Aorta (tissue), 5 donors: ENCODE data around the gene SULF2. TPM values are rescaled to one million over a fixed set of nuclear protein-coding genes. Genes with fewer than 3 reads are reported as not detected.

Experiments
- ATAC-seq: fragments of 200-7000 bp; cut with Tn5 transposase; one replicate; pipeline ENCODE4 v1.9.1; 2022; ENCODE audit warnings: moderate library complexity; ENCODE audit not compliant: low FRiP score
- DNase-seq, 2 donors: peaks; one replicate each; pipeline ENCODE4 v3.0.0-alpha.2; 2020
- H3K27ac ChIP-seq, 2 donors: one replicate each; pipeline ENCODE4 v1.5.1; 2013; ENCODE audit warnings: low read length in 2 of 2, mild to moderate bottlenecking in 2 of 2, moderate library complexity in 2 of 2, control low read depth in 1 of 2, inconsistent platforms in 1 of 2, low read depth in 1 of 2
- H3K27me3 ChIP-seq, 2 donors: one replicate each; pipeline ENCODE4 v1.6.1; 2013; ENCODE audit warnings: control low read depth in 1 of 2, low read length in 1 of 2, mild to moderate bottlenecking in 1 of 2, moderate library complexity in 1 of 2; ENCODE audit not compliant: insufficient read depth in 2 of 2, control insufficient read depth in 1 of 2
- H3K36me3 ChIP-seq, 2 donors: one replicate each; pipeline ENCODE4 v1.6.1; 2013; ENCODE audit warnings: control low read depth in 1 of 2, low read length in 1 of 2, mild to moderate bottlenecking in 1 of 2; ENCODE audit not compliant: insufficient read depth in 2 of 2, control insufficient read depth in 1 of 2
- H3K4me1 ChIP-seq, 2 donors: one replicate each; pipeline ENCODE4 v1.6.1; 2013; ENCODE audit warnings: low read length in 2 of 2, control low read depth in 1 of 2, mild to moderate bottlenecking in 1 of 2, moderate library complexity in 1 of 2; ENCODE audit not compliant: insufficient read depth in 2 of 2, control insufficient read depth in 1 of 2
- H3K4me3 ChIP-seq, 2 donors: one replicate each; pipeline ENCODE4 v1.5.1; 2013; ENCODE audit warnings: low read length in 2 of 2, control low read depth in 1 of 2, mild to moderate bottlenecking in 1 of 2
- H3K9me3 ChIP-seq: one replicate; pipeline ENCODE4 v1.6.1; 2013; ENCODE audit warnings: mild to moderate bottlenecking, low read length; ENCODE audit not compliant: control insufficient read depth
- WGBS, 2 donors: extraction: QIAGEN DNeasy Blood & Tissue Kit; methylation state at CpG; one replicate each; pipeline ENCODE4 v1.1.7; 2013; 5-methylcytosine and 5-hydroxymethylcytosine counted together
- intact Hi-C, 2 donors: fragments of 100-400 bp; cut with DNase I; formaldehyde crosslinking; loops; one replicate each; pipeline versions ENCODE4 v1.14.2 to v1.15.0; 2022
- polyA plus RNA-seq, 2 donors: library from polyadenylated mRNA; stranded (reverse); fragments of 200-250 nt; gene quantifications; one replicate each; pipeline ENCODE4 v1.2.3, GENCODE V29; 2013
- total RNA-seq, 2 donors: library from RNA; stranded (reverse); fragmentation: NEBNext Ultra II Directional; extraction: Animal tissue kit (Norgen Biotek cat#: 25700); gene quantifications; one replicate each; pipeline ENCODE4 v1.2.1, GENCODE V29; 2021
- donor health status: healthy with polysubstance abuse.
- donor health status: Bipolar disorder and iron deficiency.
- donor health status: DM: no; HTN: no; CAD: no.
- donor health status: DM: no; HTN: no; CAD: no.
- donor health status: DM: yes; HTN: yes; CAD: no.

Gene SULF2
- total and polyA plus RNA-seq, 4 donors = 17.7 to 145 (median 64.7) TPM

DNA sequence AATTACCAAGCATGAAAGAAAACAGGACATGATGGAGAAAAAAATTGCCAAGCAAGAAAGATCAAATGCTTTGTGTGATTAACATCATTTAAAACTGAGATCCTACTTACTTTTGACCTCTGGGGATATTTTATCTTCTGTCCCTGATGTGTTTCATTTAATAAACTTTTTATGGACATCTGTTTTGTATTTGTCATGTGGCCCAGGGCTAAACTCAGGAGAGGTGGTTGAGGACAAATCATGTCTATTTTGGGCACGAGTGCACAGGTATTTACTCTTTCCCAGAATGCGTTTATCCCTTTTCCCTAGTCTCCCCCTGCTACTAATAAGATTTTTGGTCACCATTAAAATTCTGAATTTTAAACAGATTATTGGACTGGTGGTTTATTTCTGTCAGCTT is 155.4 kb downstream of the SULF2 start:
- H3K9me3 ChIP-seq = no peaks in the 10 kb centered on the region
- no peaks in the 10 kb centered on the region for H3K27me3 ChIP-seq
- DNase-seq = no peak
- WGBS, 2 donors = 88 to 90% methylated on average over 2 of the region's 2 CpGs
- H3K27ac ChIP-seq = no peak overlapping the region
- no peak overlapping the region for H3K4me3 ChIP-seq
- peaks cover 0 to 8% of the 10 kb centered on the region in 2 donors for H3K36me3 ChIP-seq
- no peak for ATAC-seq
- intact Hi-C loops = loop anchor here in 1 of 2 donors (10.0 kb wide), 1 partner anchor 245 kb away; no protein-coding TSS in a partner anchor
- no peaks in the 10 kb centered on the region for H3K4me1 ChIP-seq

DNA sequence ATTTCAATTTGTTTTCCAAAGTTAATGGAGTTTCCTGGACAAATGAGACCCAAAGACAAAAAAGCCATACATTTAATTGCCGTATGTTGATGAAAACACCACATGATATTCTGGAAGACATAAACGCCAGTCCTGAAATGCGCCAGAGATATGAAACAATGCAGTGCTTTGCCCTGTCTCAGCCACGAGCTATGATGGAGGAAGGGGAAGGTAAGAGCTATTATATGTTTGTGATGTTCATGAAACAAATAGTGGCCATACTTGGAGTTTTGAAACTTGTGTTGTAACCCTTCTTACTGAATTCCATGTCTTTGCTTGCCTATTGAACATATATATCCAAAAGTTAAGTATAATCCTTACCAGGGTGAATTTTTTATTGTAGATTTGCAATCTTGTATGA is 157.7 kb downstream of the SULF2 start:
- intact Hi-C loops = loop anchor here in 1 of 2 donors (10.0 kb wide), 1 partner anchor 243 kb away; no protein-coding TSS in a partner anchor
- ATAC-seq = no peak

DNA sequence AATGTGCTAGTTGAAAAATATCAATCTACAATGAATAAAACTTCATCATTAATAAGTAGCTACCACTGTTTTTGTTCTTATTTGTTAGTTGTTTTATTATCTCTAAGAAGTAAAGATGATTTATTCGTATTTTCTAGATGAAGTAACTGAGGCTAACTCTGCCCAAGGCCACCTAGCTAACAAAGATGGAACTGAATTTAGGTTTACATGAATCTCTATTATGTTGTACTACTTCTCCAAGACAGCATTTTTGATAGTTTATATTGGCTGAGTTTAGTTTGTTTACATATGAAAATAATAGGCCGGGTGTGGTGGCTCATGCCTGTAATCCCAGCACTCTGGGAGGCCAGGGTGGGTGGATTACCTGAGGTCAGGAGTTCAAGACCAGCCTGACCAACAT is 162.1 kb downstream of the SULF2 start:
- DNase-seq = no peak
- no peaks in the 10 kb centered on the region for H3K4me1 ChIP-seq
- no peaks in the 10 kb centered on the region for H3K27me3 ChIP-seq
- no peak overlapping the region for H3K4me3 ChIP-seq
- intact Hi-C loops = loop anchor here (5.0 to 10.0 kb wide), 5 partner anchors 231 to 431 kb away; no protein-coding TSS in a partner anchor
- peaks cover 0 to 2% of the 10 kb centered on the region in 2 donors for H3K36me3 ChIP-seq
- ATAC-seq = no peak
- H3K27ac ChIP-seq = no peak overlapping the region
- 66 to 72% methylated on average over 2 of the region's 2 CpGs for WGBS, 2 donors
- no peaks in the 10 kb centered on the region for H3K9me3 ChIP-seq

More for the DNA sequence above, 157.7 kb downstream of the SULF2 start:
- no peak overlapping the region for H3K27ac ChIP-seq
- H3K9me3 ChIP-seq = no peaks in the 10 kb centered on the region
- H3K4me1 ChIP-seq = no peaks in the 10 kb centered on the region
- 85 to 89% methylated on average over 4 of the region's 4 CpGs for WGBS, 2 donors
- no peak for DNase-seq
- peaks cover 0 to 2% of the 10 kb centered on the region in 2 donors for H3K36me3 ChIP-seq
- no peaks in the 10 kb centered on the region for H3K27me3 ChIP-seq
- no peak overlapping the region for H3K4me3 ChIP-seq

DNA sequence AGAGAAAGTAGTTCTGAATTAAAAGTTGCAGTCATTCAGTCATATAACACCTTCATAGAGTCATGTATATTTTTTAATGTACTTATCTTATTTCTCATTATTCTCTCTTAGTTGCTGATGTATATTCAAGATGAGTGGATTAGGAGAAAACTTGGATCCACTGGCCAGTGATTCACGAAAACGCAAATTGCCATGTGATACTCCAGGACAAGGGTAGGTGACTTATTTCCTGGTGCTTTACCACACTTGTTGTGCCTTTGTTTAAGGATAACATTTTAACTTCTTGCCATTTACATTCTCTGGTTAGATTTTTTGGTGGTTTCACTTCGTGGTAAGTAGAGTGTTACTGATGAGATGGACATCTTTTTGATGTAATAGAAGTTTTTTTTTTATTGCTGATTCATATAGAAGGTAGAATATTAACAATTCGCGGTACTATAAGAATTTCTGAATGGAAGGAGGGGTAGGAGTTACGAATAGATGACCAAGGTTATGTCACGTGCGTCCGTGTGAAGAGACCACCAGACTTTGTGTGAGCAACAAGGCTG is 163.1 kb downstream of the SULF2 start:
- WGBS, 2 donors = 91 to 92% methylated on average over 9 of the region's 9 CpGs
- no peak for ATAC-seq
- Histone ChIP-seq H3K27me3 (no peaks in the 10 kb centered on the region), H3K27ac (no peak overlapping the region), H3K4me3 (no peak overlapping the region), H3K9me3 (no peaks in the 10 kb centered on the region), H3K4me1 (no peaks in the 10 kb centered on the region), H3K36me3 (peaks cover 0 to 2% of the 10 kb centered on the region in 2 donors)
- intact Hi-C loops = loop anchor here (5.0 to 10.0 kb wide), 5 partner anchors 230 to 430 kb away; no protein-coding TSS in a partner anchor
- DNase-seq = no peak

DNA sequence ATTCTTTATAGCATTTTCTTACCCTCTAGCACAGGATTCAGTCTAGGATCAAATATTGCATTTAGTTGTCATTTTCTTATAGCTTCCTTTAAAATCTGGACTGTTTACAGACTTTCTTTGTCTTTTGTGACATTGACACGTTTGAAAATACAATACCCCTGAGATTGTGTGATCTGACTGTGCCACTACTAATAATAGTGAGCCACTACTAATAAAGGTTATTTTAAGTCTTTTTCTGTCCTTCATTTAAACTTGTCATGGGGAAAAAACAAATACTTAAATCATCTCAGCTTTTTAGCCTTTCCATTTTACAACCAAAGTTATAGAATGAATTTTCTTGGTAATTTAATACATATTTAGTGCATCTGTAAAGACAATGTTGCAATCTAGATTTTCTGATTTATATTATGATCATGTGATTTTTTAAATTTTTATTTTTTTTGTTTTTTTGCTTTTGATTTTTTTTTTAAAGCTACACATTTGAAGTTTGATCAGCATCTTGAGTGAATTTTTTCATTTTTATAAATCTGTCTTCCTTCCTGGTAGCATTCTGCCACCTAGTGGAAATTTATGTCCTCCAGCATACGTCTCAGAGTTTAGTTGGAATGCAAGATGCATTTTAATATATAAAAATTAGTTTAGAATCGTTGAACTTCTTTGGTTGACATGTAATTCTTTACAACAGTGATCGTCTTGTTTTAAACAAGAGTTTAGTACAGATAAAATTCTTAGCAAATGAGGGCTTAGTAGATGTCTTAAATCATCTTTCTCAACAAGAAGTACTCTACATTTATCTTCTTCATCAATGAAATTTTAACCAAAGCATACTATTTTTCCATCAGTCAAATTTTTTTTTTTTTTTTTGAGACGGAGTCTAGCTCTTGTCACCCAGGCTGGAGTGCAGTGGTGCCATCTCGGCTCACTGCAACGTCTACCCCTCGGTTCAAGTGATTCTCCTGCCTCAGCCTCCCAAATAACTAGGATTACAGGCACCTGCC is 164.2 kb downstream of the SULF2 start:
- intact Hi-C loops = loop anchor here (5.0 to 10.0 kb wide), 5 partner anchors 229 to 429 kb away; no protein-coding TSS in a partner anchor
- peaks cover 0 to 2% of the 10 kb centered on the region in 2 donors for H3K4me1 ChIP-seq
- no peak overlapping the region for H3K4me3 ChIP-seq
- no peaks in the 10 kb centered on the region for H3K27me3 ChIP-seq
- no peaks in the 10 kb centered on the region for H3K9me3 ChIP-seq
- no peak overlapping the region for H3K27ac ChIP-seq
- no peak for ATAC-seq
- no peaks in the 10 kb centered on the region for H3K36me3 ChIP-seq
- WGBS, 2 donors = 37 to 41% methylated on average over 8 of the region's 8 CpGs
- no peak for DNase-seq

DNA sequence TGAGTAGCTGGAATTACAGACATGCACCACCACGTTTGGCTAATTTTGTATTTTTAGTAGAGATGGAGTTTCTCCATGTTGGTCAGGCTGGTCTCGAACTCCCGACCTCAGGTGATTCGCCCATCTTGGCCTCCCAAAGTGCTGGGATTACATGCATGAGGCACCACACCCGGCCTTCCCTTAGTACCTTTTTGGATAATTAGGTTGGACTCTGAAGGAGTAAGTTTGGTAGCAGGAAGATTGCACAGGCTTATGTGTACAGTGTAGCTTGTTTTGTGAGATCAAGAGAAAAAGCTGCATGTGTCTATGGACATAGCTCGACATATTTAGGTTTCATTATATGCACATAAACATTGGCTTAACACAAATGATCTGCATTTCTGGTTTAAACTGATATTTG is 166.8 kb downstream of the SULF2 start:
- Histone ChIP-seq H3K9me3 (no peaks in the 10 kb centered on the region), H3K36me3 (no peaks in the 10 kb centered on the region), H3K4me3 (no peak overlapping the region), H3K27ac (no peak overlapping the region), H3K4me1 (peaks cover 0 to 2% of the 10 kb centered on the region in 2 donors), H3K27me3 (no peaks in the 10 kb centered on the region)
- WGBS, 2 donors = 94 to 95% methylated on average over 6 of the region's 6 CpGs
- ATAC-seq = no peak
- DNase-seq = no peak
- intact Hi-C loops = loop anchor here in 1 of 2 donors (10.0 kb wide), 2 partner anchors 114 to 864 kb away; partner anchors contain the start of gene NCOA3

DNA sequence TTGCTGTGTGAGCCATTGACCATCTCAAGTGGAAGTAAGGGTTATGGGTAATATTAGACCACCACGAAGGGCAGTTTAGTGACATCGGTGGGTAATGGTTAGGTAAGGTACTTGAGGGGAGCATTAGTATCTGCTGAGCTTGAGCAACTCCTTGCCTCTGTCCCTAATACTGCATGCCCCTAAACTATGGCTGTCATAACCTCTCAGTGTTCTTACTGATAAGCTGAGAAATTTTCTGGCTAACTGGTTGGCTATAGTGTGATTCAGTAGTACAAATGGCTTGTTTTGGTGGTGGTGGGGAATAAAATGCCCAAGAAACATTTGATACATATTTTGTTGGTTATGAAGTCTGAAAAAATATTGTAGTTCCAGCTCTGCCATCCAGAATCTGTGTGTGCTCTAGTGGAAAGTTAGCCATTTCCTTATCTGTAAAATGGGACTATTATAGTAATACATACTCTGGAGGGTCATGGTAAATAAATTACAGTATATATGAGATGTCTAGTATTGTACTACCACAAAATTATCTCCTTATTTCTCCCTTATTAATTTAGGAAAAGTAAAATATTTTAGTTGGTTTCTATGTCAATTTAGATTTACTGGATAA is 170.5 kb downstream of the SULF2 start:
- ATAC-seq (no peak), DNase-seq (no peak)
- Histone ChIP-seq H3K27me3 (no peaks in the 10 kb centered on the region), H3K36me3 (no peaks in the 10 kb centered on the region), H3K9me3 (no peaks in the 10 kb centered on the region), H3K4me3 (no peak overlapping the region), H3K27ac (no peak overlapping the region), H3K4me1 (peaks cover 1 to 2% of the 10 kb centered on the region in 2 donors)
- intact Hi-C loops = loop anchor here in 1 of 2 donors (10.0 kb wide), 2 partner anchors 110 to 860 kb away; partner anchors contain the start of gene NCOA3
- 98 to 100% methylated on average over 2 of the region's 2 CpGs for WGBS, 2 donors

DNA sequence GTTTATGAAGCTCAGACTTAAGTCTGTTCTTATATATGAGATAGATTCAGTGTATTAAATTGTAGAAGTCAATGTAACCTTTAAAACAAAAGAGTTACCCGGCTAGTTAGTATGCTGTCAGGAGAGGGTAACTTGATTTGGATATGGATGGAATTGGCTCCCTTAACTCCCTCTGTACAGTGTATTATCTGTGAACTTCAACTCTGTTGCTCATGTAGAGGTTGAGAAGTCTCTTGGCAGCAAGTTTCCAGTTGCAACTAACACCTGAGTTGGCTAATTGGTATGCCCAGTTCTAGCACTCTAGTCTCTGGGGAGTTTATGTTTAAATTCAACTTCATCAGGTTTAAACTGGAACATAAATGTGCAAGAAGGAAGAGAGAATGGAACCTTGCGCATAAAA is 172.6 kb downstream of the SULF2 start:
- H3K27ac ChIP-seq = no peak overlapping the region
- no peaks in the 10 kb centered on the region for H3K9me3 ChIP-seq
- intact Hi-C loops = loop anchor here in 1 of 2 donors (10.0 kb wide), 2 partner anchors 108 to 858 kb away; partner anchors contain the start of gene NCOA3
- DNase-seq (no peak), ATAC-seq (no peak)
- no peaks in the 10 kb centered on the region for H3K27me3 ChIP-seq
- no peaks in the 10 kb centered on the region for H3K36me3 ChIP-seq
- no peak overlapping the region for H3K4me3 ChIP-seq
- peaks cover 1 to 2% of the 10 kb centered on the region in 2 donors for H3K4me1 ChIP-seq
- WGBS, 2 donors = 93 to 96% methylated on average over 2 of the region's 2 CpGs
